OCI-LY7 (cell line): ENCODE results near the gene KCNC2. TPM values are rescaled to one million over a fixed set of nuclear protein-coding genes. Genes with fewer than 3 reads are reported as not detected.

Experiments used
- BruUV-seq: library from RNA; stranded (reverse); fragments of 400-500 nt; replicated peaks from 2 replicates; lab custom pipeline; 2021; lab: Mats Ljungman, UMichigan
- CTCF ChIA-PET: fragments of 300-600 bp; sonication (Branson Sonifier 250); formaldehyde crosslinking; loops from one replicate; lab custom pipeline; 2022; ENCODE audit warnings: antibody characterized with exemption; ENCODE audit not compliant: unreplicated experiment; lab: Charles Lee
- POLR2A ChIA-PET: fragments of 300-600 bp; sonication (Branson Sonifier 250); formaldehyde crosslinking; loops from one replicate; lab custom pipeline; 2022; ENCODE audit warnings: antibody characterized with exemption; lab: Charles Lee
- DNase-seq: peaks from one replicate; pipeline ENCODE4 v3.0.0-alpha.2; 2015; ENCODE audit warnings: low spot score
- H2AFZ ChIP-seq: fragments of 200-600 bp; sonication (generic), shearing (Covaris generic); 2 replicates; pipeline ENCODE4 v1.6.1; 2014; ENCODE audit warnings: mild to moderate bottlenecking, antibody characterized with exemption, low read length, moderate library complexity
- H3K27ac ChIP-seq: fragments of 200-600 bp; sonication (generic); 2 replicates; pipeline ENCODE4 v1.5.1; 2014; ENCODE audit warnings: mixed run types, low read depth, mild to moderate bottlenecking, moderate library complexity, low read length, inconsistent platforms; ENCODE audit not compliant: poor library complexity, severe bottlenecking
- H3K36me3 ChIP-seq: fragments of 200-600 bp; sonication (generic); 2 replicates; pipeline ENCODE4 v1.6.1; 2014; ENCODE audit warnings: mild to moderate bottlenecking, antibody characterized with exemption, low read length, moderate library complexity, mixed read lengths; ENCODE audit not compliant: insufficient read depth
- H3K4me1 ChIP-seq: fragments of 200-600 bp; sonication (generic); 2 replicates; pipeline ENCODE4 v1.5.1; 2014; ENCODE audit warnings: mild to moderate bottlenecking, low read length; ENCODE audit not compliant: insufficient read depth, poor library complexity, severe bottlenecking
- H3K4me2 ChIP-seq: fragments of 200-600 bp; sonication (generic); 2 replicates; pipeline ENCODE4 v1.6.1; 2014; ENCODE audit warnings: mild to moderate bottlenecking, low read length
- H3K4me3 ChIP-seq: fragments of 200-600 bp; sonication (generic); 2 replicates; pipeline ENCODE4 v1.5.1; 2014; ENCODE audit warnings: mild to moderate bottlenecking, low read depth, low read length; ENCODE audit not compliant: poor library complexity, severe bottlenecking
- H3K79me2 ChIP-seq: fragments of 200-600 bp; sonication (generic); 2 replicates; pipeline ENCODE4 v1.6.1; 2016; ENCODE audit warnings: low read depth, mild to moderate bottlenecking, low read length, moderate library complexity, mixed read lengths; ENCODE audit not compliant: insufficient read depth
- H3K9me2 ChIP-seq: fragments of 200-600 bp; sonication (generic); 2 replicates; pipeline ENCODE4 v1.6.1; 2016; ENCODE audit warnings: mild to moderate bottlenecking, low read length, mixed read lengths; ENCODE audit not compliant: insufficient read depth
- H3K9me3 ChIP-seq: fragments of 200-600 bp; sonication (generic); 2 replicates; pipeline ENCODE4 v1.6.1; 2014; ENCODE audit warnings: mild to moderate bottlenecking, mixed run types, low read length, mixed read lengths
- H4K20me1 ChIP-seq: fragments of 200-600 bp; sonication (generic); 2 replicates; pipeline ENCODE4 v1.6.1; 2014; ENCODE audit warnings: mild to moderate bottlenecking, antibody characterized with exemption, low read length, moderate library complexity, mixed read lengths; ENCODE audit not compliant: insufficient read depth
- CTCF ChIP-seq: fragments of 200-600 bp; sonication (generic); conservative IDR thresholded peaks from 2 replicates; pipeline ENCODE4 v1.5.1; 2014; ENCODE audit warnings: mild to moderate bottlenecking, antibody characterized with exemption, low read length, moderate library complexity, mixed read lengths
- EZH2phosphoT487 ChIP-seq: fragments of 200-600 bp; sonication (generic); IDR thresholded peaks from 2 replicates; pipeline ENCODE4 v1.6.1; 2018; ENCODE audit warnings: low read depth, borderline replicate concordance, mild to moderate bottlenecking, mixed run types, antibody characterized with exemption, low read length, moderate library complexity, mixed read lengths
- intact Hi-C: fragments of 100-400 bp; cut with micrococcal nuclease; formaldehyde crosslinking; loops from one replicate; pipeline ENCODE4 v1.10.0; 2022; ENCODE audit not compliant: unreplicated experiment
- total RNA-seq, 2 experiments: library from RNA; depleted of rRNA in 1 of 2; stranded (reverse); fragments of >200 nt in 1 of 2; shearing (Covaris generic) in 1 of 2; gene quantifications; 2 replicates each; pipeline ENCODE4 v1.2.3, GENCODE V29; 2014 to 2022

Gene KCNC2
- total RNA-seq, 2 experiments from 2014 or later: not detected

DNA sequence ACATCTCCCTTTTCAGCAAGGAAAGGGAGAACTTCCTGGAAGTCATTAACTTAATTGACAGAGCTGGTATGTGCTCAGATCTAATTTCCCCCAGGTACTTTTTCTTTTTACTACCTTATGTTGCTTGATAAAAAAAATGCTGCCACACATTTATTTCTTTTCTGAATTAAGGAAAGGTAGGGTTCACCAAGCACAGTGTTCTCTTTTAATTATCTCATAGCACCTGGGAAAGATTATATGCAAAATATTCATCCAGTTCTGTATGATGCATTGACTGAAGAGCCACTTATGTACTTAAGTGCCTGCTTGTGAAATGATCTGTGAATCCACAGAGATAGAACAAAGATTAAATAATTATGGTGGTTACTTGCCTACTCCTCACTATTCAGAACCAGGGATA is 25.1 kb downstream of the KCNC2 start:
- H3K79me2 ChIP-seq: no peaks in the 10 kb centered on the region
- no peak overlapping the region for H3K4me3 ChIP-seq
- BruUV-seq: no TSS peak
- H3K4me2 ChIP-seq: no peak overlapping the region
- H3K4me1 ChIP-seq: no peaks in the 10 kb centered on the region
- no peaks in the 10 kb centered on the region for H3K36me3 ChIP-seq
- no peak overlapping the region for H3K27ac ChIP-seq
- CTCF ChIA-PET: no interaction called here
- H2AFZ ChIP-seq: no peak overlapping the region
- H3K9me2 ChIP-seq: no peaks in the 10 kb centered on the region
- H4K20me1 ChIP-seq: no peaks in the 10 kb centered on the region
- POLR2A ChIA-PET: no interaction called here
- H3K9me3 ChIP-seq: no peaks in the 10 kb centered on the region
- intact Hi-C loops: no loop called here
- TF ChIP-seq EZH2phosphoT487: no peak
- no peak for TF ChIP-seq CTCF
- no peak for DNase-seq

DNA sequence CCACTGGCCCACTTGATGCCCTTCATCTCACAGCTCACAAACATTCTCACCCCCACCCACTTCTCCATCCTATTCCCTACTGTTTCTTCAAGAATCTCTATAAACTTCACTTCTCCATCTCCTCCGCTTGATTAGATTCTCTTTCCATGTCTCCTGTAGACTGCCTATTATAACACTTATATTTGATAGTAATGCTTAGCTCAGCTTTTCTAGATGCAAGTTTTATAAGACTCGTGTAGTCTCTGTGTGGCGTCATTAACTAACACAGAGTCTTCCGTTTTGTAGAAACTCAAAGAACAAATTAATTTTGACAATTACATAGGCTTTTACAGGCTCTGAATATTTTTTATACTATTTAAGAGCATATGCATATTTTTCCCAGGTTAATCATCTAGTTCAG is 25.7 kb downstream of the KCNC2 start:
- TF ChIP-seq CTCF (no peak), EZH2phosphoT487 (no peak)
- Histone ChIP-seq H2AFZ (no peak overlapping the region), H3K4me2 (no peak overlapping the region), H3K9me2 (no peaks in the 10 kb centered on the region), H3K4me3 (no peak overlapping the region), H3K79me2 (no peaks in the 10 kb centered on the region), H3K4me1 (no peaks in the 10 kb centered on the region), H4K20me1 (no peaks in the 10 kb centered on the region), H3K9me3 (no peaks in the 10 kb centered on the region), H3K27ac (no peak overlapping the region), H3K36me3 (no peaks in the 10 kb centered on the region)
- ChIA-PET POLR2A (no interaction called here), CTCF (no interaction called here)
- no peak for DNase-seq
- BruUV-seq: no TSS peak
- intact Hi-C loops: no loop called here

GRCh38 chr12:75177997-75178396 is 31.6 kb downstream of the KCNC2 start:
- Histone ChIP-seq H3K79me2 (no peaks in the 10 kb centered on the region), H3K27ac (no peak overlapping the region), H3K4me3 (no peak overlapping the region), H4K20me1 (no peaks in the 10 kb centered on the region), H3K4me2 (no peak overlapping the region), H3K36me3 (no peaks in the 10 kb centered on the region), H2AFZ (no peak overlapping the region), H3K4me1 (no peaks in the 10 kb centered on the region), H3K9me2 (no peaks in the 10 kb centered on the region), H3K9me3 (no peaks in the 10 kb centered on the region)
- ChIA-PET POLR2A (no interaction called here), CTCF (no interaction called here)
- TF ChIP-seq EZH2phosphoT487 (no peak), CTCF (no peak)
- DNase-seq: no peak
- intact Hi-C loops: no loop called here
- BruUV-seq: no TSS peak
